Stimulated activated CD4-positive, alpha-beta T cell treated with anti-CD3 and anti-CD28 coated beads, Interleukin-15, amount 100 ng/mL, for 48 hours (primary cell): ENCODE results near the gene OR13J1.
A peak's percentile ranks its signal among the peaks of the same experiment; 100 is the strongest.

ENCODE experiments used
- DNase-seq, 2 donors: peaks; one replicate each; pipeline ENCODE4 v3.0.0-alpha.2; 2020; ENCODE audit warnings: low read depth in 2 of 2

OR13J1 gene

GRCh38 chr9:35832814-35833213, 37.4 kb downstream of the OR13J1 start:
- no peak for DNase-seq

- DNase-seq, result no peak
These were observed 39.2 kb downstream of the OR13J1 start for GRCh38 chr9:35831040-35831439.

- no peak for DNase-seq
These were observed 40.5 kb downstream of the OR13J1 start for GRCh38 chr9:35829764-35830096.

- peak; percentile 89 to 95 for DNase-seq
These were observed 41.0 kb downstream of the OR13J1 start, which contains the start of gene TMEM8B for GRCh38 chr9:35829084-35829763. TSS of gene TMEM8B (plus strand) at chr9:35829228. CDS start at chr9:35829448, 220 bp downstream.

- DNase-seq, result no peak
These were observed 41.5 kb downstream of the OR13J1 start, which contains the start of gene FAM221B for GRCh38 chr9:35828716-35829083. TSS of gene FAM221B (minus strand) at chr9:35828732. CDS start at chr9:35826161, 2,571 bp downstream.

GRCh38 chr9:35827486-35827885, 42.7 kb downstream of the OR13J1 start:
- DNase-seq, result no peak

- DNase-seq, result no peak
These were observed 44.0 kb downstream of the OR13J1 start for GRCh38 chr9:35826071-35826701.

GRCh38 chr9:35822926-35823325, 47.3 kb downstream of the OR13J1 start:
- no peak for DNase-seq

- no peak for DNase-seq
These were observed 50.1 kb downstream of the OR13J1 start for GRCh38 chr9:35820076-35820475.
